Iris pigment epithelial cell (primary cell): Measurements from ENCODE around the gene ATF4.
"Not testable (repeated sequence)": the region's sequence is repeated elsewhere in the genome, so short reads cannot be mapped to it uniquely, and the experiment has no call there.

Experiments
- DNase-seq: peaks from one replicate; pipeline ENCODE4 v3.0.0-alpha.2; 2011; ENCODE audit warnings: low read depth

The ATF4 gene

GRCh38 chr22:39489094-39490068 lies 31.0 kb upstream of the ATF4 start:
- DNase-seq, result no peak

GRCh38 chr22:39490135-39490798 lies 30.1 kb upstream of the ATF4 start:
- peak; percentile 74 for DNase-seq

DNA sequence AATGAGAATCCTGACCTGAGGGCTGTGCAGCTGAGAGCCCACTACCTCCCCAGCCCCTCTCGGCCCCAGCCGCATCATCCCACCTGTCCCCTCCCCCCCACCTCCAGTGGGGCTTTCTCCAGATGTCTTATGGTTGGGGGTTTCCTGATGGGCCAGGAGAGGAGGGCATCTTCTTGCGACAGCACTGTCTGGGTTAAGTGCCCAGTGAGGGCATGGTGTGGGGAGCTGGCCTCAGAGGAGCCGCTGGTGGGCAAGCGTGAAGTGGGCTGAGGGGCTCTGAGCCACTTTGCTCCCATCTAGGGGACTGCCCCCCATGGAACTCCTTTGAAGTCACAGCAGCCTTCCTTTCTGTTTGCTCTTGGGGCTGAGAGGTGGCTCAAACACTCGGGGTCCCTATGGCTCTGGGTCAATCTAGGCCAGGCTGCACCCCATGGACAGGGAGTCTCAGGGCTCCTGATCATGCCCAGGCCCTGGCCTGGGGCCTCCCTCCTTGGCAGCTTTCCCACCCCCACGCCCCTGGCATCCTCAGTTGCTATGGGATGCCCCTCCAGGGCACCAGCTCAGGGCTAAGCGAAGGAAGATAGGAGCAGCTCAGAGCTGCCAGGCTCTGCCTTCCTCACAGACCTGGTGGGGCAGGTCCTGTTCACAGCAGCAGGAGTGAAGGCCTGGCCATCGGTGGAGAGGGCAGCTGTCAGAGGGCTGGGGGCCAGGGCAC lies 29.2 kb upstream of the ATF4 start:
- no peak for DNase-seq

DNA sequence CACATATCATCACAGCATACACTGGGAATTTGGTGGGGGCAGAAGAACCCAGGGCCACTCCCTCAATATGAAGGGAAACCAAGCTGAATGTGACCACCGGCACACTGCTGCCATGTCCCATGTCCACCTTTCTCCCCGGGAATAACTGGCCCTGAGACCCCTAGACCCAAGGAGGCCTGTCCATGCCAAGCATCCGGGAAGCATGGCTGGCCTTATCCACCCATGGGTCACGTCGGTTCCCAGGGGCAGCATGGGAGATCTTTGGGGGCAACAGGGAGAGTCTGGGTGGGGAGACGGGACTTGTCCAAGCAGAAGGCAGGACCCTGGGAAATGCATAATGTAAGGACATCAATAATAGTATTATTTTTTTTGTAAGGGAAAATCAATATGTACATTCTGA lies 28.7 kb upstream of the ATF4 start:
- no peak for DNase-seq

GRCh38 chr22:39492186-39492585 lies 28.2 kb upstream of the ATF4 start:
- DNase-seq, result no peak

DNA sequence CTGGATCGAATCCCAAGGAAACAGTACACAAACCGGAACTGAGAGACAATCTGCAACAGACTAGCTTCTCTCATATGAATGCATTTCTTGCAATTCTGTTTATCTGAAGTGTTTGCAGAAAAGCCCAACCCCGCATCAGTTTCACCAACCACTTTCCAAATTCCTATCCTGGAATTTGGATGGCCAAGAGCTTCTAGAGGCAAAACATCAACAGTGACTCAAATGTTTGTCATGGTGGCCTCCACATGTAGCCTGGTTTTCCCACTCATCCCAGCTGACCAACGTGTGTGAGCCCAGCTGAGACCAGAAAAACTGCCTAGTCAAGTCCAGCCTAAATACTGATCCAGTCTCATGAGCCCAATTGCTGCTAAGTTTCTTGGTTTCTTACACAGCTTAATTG lies 26.6 kb upstream of the ATF4 start:
- peak; percentile 45 for DNase-seq

DNA sequence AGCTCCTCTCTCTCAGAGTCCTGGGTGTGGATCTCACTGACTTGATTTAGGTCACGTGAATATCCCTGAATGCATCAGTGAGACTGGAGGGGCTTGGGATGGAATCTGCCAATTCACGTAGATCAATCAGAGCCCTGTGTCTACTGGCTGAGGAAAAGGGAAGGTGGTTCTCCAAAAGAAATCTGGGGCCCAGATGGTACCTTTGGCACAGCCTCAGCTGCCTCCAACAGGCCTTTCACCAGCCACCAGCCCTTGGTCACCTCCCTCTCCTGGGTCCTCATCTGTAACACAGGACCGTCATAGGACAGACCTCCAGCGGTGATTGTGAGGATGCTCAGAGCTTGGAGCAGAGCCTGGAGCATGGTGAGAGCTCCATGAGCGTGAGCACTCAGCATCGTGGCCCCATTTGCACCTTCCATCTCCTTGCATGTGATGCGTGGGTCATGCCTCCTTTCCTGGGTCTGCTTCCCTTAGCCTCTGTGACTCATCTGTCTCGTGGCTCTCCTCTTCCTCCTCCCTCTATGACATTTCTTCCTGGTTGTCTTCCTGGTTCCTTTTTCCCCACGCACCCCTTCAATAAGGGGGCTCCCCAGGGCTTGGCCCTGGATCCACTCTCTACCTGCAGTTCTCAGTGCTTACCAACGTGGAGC lies 25.8 kb upstream of the ATF4 start:
- DNase-seq, result no peak

- peak; percentile 77 for DNase-seq
Measured at GRCh38 chr22:39496131-39496838, 24.1 kb upstream of the ATF4 start.

DNA sequence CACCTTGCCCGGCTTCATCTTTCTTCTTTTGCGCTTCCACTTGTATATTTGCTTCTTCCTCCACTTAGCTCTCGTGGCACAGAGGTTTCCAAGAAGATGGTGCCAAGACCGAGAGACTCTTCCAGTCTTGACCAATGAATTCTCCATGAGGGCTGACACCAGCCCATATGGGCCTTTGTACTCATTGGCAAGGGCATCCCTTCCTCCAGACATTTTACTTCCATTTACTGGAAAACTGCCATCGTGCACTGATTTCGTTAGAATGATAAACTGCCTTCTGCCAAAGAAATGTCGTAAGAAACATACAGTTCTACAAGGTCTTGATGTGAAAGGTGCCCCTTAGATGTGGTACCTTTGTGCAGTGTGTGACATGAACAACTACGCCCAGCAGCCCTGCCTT lies 22.9 kb upstream of the ATF4 start:
- DNase-seq, result no peak

GRCh38 chr22:39498368-39498767 lies 22.0 kb upstream of the ATF4 start:
- no peak for DNase-seq

DNA sequence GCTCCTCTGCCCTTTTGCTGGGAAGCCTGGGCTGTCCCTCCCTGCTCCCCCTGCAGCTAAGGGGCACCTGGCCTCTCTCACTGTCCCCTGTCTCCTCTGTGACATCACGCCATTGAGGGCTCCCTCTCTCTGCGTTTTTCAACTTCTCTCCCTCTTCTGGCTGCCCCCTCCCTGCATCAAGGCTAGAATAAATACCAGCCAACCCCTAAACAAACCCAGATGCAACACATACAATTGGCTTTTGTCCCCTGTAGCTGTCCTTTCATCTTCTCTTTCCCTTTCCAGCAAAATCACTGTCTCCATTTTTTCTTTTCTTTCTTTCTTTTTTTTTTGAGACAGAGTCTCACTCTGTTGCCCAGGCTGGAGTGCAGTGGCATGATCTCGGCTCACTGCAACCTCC lies 21.6 kb upstream of the ATF4 start:
- DNase-seq, result no peak

- no peak for DNase-seq
Measured at GRCh38 chr22:39500101-39500500, 20.3 kb upstream of the ATF4 start.

GRCh38 chr22:39501644-39502108 lies 18.7 kb upstream of the ATF4 start:
- no peak for DNase-seq

GRCh38 chr22:39502109-39502788 lies 18.1 kb upstream of the ATF4 start, which contains the start of gene MIEF1:
Gene MIEF1 (plus strand): TSS chr22:39502290. CDS start chr22:39511295, 9,005 bp downstream.
- peak; percentile 97 for DNase-seq

GRCh38 chr22:39502789-39503409 lies 17.5 kb upstream of the ATF4 start:
- peak; percentile 39 for DNase-seq

GRCh38 chr22:39503630-39504029 lies 16.7 kb upstream of the ATF4 start:
- DNase-seq, result no peak

DNA sequence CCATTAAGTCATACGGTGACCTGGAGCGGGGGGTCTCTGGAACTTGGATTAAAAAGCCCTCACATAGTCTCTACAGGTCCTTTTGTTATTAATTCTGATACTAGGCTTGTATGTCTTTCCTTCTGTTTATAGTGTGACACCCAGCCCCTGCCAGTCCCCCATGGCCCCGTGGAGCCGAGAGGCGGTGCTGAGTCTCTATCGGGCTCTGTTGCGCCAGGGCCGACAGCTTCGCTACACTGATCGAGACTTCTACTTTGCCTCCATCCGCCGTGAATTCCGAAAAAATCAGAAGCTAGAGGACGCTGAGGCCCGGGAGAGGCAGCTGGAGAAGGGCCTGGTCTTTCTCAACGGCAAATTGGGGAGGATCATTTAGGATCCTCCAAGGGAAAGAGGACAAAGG lies 16.3 kb upstream of the ATF4 start:
- DNase-seq, result no peak

GRCh38 chr22:39507021-39507420 lies 13.3 kb upstream of the ATF4 start:
- not testable (repeated sequence) for DNase-seq

- no peak for DNase-seq
Measured at GRCh38 chr22:39508393-39508792, 12.0 kb upstream of the ATF4 start.

- no peak for DNase-seq
Measured at GRCh38 chr22:39510529-39511149, 9.7 kb upstream of the ATF4 start.
